GM18907 (cell line): ENCODE results near the gene RAB30.
"Not testable (repeated sequence)": the region's sequence is repeated elsewhere in the genome, so short reads cannot be mapped to it uniquely, and the experiment has no call there.

Source experiments
- ATAC-seq: cut with Tn5 transposase; IDR thresholded peaks from one replicate; pipeline ENCODE4 v1.9.1; 2021; ENCODE audit warnings: mild to moderate bottlenecking, moderate library complexity; ENCODE audit not compliant: unreplicated experiment

The RAB30 gene

DNA sequence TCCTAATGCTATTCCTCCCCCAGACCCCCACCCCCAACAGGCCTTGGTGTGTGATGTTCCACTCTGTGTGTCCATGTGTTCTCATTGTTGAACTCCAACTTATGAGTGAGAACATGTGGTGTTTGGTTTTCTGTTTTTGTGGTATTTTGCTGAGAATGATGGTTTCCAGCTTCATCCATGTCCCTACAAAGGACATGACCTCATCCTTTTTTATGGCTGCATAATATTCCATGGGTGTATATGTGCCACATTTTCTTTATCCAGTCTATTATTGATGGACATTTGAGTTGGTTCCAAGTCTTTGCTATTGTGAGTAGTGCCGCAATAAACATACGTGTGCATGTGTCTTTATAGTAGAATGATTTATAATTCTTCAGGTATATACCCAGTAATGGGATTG is 121.2 kb downstream of the RAB30 start:
- not testable (repeated sequence) for ATAC-seq

DNA sequence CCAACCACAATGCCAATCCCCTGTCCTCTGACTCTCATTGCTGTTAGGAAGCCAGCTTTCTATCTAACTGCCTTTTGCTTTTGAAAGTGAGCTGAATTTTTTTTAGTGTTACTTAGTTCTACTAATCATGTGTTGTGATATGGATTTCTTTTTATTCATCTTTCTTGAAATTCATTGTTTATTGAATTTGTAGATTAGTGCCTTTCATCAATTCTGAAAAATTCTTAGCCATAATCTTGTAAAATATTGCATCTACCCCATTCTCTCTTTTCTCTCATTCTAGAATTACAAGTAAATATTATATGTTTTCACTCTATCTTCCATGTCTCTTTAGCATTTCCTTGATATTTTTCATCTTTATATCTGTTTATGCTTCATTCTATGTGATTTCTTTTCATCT is 122.3 kb downstream of the RAB30 start:
- no peak for ATAC-seq

DNA sequence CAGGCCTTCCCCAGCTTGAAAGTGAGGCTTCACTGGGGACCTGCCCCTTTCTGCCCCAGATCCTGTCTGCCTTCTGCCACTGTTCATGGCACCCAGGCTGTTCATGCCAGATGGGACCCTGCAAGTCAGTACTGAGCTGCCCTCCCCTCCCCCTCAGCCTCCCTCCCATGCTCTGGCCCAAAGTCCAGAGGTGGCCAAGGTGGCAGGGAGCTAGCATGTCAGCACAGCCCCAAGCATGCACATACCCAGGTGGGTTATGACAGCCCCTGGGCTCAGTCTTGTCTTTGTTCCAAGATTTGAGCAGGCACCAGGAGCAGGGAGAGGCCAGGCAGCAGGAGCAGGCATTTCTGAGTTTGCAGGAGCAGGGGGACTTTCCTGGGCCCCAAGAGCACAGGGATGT is 126.0 kb downstream of the RAB30 start:
- no peak for ATAC-seq

DNA sequence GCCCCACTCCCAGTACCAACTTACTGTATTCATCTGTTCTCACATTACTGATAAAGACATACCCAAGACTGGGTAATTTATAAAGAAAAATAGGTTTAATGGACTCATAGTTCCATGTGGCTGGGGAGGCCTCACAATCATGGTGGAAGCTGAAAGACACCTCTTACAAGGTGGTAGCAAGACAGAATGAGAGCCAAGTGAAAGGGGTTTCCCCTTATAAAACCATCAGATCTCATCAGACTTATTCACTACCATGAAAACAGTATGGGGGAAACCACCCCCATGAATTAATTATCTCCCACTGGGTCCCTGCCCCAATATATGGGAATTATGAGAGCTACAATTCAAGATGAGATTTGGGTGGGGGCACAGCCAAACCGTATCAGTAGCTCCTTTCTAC is 126.7 kb downstream of the RAB30 start:
- ATAC-seq: not testable (repeated sequence)

DNA sequence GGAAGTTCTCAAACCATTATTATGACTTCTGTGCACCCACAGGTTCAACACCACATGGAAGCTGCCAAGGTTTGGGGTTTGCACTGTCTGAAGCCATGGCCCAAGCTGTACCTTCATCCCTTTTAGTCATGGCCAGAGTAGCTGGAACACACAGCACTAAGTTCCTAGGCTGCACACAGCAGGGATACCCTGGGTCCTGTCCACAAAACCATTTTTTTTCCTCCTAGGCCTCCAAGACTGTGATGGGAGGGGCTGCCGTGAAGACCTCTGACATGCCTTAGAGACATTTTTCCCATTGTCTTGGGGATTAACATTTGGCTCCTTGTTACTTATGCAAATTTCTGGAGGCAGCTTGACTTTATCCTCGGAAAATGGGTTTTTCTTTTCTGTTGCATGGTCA is 127.5 kb downstream of the RAB30 start:
- no peak for ATAC-seq

DNA sequence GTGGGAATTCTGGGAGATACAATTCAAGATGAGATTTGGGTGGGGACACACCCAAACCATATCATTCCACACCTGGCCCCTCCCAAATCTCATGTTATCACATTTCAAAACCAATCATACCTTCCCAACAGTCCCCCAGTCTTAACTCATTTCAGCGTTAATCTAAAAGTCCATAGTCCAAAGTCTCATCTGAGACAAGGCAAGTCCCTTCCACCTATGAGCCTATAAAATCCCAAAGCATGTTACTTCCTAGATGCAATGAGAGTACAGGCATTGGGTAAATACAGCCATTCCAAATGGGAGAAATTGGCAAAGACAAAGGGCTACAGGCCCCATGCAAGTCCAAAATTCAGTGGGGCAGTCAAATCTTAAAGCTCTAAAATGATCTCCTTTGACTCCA is 128.3 kb downstream of the RAB30 start:
- not testable (repeated sequence) for ATAC-seq

DNA sequence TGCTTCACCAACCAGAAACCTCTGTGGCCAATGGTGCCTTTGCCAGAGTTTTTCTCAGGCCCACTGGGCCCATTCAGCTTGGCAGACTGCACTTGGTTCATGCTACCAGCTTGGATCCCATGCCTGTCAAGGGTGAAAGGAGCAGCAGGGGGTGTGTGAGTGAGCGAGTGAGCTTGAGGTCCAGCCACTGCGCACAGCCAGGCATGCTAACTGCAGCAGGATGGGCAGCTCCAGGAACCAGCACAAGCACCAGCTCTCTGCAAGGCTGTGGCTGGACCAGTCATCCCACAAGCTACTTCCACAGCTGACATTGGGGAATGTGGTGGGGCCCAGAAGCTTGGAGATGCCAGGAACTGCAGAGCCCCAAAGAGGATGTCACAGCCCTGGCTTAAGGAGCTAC is 129.3 kb downstream of the RAB30 start:
- ATAC-seq: no peak

DNA sequence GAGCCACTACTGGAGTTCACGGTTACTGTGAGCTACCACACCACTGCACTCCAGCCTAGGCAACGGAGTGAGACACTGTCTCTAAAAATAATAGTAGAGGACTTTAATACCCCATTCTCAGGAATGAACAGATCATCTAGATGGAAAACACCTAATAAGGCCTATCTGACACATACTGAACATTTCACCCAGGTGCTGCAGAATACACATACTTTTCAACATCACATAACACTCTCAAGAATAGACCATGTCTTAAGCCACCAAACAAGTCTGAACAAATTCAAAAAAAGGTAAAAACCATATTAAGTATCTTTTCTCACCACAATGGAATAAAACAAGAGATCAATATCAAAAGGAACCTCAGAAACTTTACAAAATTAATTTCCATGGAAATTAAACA is 132.2 kb downstream of the RAB30 start:
- no peak for ATAC-seq

DNA sequence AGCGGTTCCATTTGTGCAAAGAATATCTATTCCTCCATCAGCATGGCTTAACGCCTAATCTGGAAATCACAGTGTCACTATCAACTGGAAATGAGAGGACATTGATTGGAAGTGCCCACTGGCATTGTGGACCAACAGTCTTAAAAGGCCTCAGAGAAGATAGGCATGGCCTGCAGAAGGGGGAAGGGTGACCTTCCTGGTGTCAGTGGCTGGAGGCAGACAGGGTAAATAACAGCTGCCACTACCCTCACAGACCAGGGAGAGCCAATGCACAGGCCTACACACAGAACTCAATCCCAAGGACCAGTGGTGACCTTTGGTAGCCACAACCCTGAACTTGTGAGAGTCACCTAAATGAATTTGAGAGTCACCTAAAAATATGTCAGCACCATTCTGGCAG is 134.1 kb downstream of the RAB30 start:
- ATAC-seq: no peak

DNA sequence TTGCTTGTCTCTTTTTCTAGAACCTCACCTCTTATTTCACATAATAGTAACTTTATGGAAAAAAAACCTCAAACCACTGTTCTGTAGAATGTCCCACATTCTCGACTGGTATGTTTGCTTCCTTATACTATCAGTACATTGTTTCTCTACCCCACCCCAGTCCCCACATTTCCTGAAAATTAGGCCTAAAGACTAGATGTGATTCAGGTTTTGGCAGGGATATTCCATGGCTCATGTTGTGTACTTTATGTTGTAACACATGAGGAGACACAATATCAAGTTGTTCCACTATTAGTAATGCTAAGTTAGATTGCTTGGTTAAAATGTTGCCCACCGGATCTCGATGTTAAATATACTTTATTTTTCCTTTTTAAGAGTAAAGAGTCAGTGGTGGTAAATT is 135.4 kb downstream of the RAB30 start:
- ATAC-seq: no peak

DNA sequence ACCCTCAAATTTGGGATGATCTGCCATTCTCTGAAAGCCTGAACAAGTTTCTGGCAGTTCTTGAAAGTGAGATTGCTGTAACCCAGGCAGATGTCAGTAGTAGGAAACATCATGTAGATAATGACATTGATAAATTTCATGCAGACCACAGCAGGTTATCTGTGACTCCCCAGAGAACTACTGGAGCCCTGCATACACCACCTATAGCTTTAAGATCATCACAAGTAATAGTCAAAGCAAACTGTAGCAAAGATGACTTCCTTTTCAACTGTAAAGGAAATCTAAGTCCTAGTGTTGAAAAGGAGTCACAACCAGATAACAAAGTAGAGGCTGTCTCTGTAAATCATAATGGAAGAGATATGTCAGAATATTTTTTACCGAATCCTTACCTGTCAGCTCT is 139.1 kb downstream of the RAB30 start:
- no peak for ATAC-seq

DNA sequence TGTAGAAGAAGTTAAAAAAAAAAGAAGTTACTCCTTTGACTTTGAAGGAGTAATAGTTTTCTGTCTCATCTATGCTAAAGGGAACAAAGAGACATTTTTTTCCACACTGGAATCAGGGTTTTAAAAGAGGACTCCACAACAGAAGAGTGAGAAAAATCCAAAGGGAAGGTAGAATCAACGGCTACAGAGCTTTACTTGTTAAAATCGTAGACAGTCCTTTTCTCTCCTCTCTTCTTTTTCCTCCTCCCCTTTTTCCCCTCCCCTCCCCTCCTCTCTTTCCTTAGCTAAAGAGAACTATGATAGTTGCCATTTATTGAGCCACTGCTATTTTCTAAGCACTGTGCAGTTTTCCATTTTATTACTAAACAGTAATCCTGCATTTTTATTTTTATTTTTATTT is 141.0 kb downstream of the RAB30 start:
- ATAC-seq: no peak

DNA sequence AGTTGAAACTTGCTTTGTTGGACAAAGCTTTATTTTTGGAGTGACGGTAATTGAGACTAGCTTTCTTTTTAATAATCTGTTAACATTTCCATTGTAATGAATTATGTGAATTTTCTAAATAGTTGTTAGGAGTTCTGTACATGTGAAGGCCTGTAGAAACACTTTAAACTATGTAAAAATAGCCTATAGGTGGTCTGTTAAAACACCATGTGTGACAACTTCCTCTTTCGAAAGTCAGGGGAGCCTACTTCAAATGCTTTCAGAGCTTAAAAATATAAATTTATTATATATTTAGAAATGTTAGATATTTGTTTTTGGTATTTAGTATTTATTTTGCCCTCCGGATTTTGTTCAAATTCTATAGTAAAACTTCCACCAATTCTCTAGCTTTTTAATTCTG is 141.5 kb downstream of the RAB30 start:
- ATAC-seq: no peak

DNA sequence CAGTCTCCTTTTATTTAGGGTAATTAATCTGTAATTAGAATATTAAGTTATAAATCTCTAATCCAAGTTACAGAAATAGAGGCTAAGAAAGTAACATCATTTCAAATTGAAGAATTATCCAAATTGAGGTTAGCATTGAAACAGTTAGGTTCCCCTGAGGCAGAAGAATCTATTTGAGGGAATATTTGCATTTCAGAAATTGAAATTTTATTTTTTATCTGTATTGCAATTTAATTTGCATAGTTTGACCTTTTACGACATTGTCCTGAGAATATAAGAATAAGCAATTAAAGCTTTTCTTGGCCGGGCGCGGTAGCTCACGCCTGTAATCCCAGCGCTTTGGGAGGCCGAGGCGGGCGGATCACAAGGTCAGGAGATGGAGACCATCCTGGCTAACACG is 142.6 kb downstream of the RAB30 start:
- ATAC-seq: no peak

DNA sequence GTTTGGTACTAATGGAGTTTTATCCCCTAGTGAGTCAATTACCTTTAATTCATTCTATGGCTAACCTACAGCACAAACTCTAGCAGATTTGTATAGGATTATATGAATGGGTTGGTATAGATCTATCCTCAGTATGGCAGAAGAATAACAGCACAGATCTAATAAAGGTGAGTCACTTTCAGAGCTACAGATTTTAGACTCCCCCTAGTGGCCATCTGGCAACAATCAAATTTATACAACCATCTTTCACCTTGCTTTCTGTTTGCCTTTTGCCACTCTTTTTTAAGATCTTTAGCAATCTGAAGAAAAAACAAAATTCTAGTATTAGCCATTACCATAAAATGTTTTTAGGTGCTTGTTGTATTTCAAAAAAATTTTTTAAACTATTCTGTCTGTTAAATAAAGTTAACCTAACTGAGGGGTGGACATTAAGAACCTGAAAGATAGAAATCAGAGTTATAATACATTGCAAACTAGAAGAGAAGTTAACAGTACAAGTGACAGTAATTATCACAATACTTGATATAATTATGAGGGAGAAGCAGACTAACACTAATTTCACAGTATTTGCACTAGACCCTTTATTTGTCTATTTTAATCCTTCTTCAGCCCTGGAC is 144.3 kb downstream of the RAB30 start:
- peak; percentile 75 for ATAC-seq

DNA sequence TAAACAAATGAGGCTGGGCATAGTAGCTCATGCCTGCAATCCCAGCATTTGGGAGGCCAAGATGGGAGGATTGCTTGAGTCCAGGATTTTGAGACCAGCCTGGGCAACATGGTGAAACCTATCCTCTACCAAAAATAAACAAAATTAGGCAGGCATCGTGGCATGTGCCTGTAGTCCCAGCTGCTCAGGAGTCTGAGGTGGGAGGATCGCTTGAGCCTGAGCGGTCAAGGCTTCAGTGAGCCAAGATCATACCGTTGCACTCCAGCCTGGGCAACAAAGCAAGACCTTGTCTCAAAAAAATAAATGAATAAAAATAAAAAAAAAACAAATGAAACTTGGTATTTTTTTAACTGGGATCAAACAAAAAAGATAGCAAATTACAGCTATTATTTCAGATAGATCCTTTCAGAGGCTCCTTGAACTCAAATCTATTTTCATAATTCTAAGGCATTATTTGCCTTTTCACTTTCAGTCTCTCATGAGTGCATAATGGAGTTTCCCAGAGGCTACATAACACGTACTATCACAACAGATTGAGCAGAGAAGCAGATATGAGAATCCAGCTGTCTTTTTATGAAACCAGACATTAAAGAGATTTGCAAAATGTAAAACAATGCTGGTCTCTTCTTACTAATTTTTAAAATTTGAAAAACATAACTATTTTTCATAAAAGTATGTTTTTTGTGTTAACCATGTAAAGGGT is 147.0 kb downstream of the RAB30 start:
- ATAC-seq: peak; percentile 61
